HepG2 (cell line): ENCODE measurements around the gene SPATA13. TPM values are rescaled to one million over a fixed set of nuclear protein-coding genes. Genes with fewer than 3 reads are reported as not detected.

Source experiments
- ATRX ChIP-seq: sonication (generic); formaldehyde crosslinking; IDR thresholded peaks from 2 replicates; pipeline ENCODE4 v1.4.0; 2020; ENCODE audit warnings: missing genetic modification reagents, borderline replicate concordance
- HDAC1 ChIP-seq: sonication (generic); formaldehyde crosslinking; IDR thresholded peaks from 2 replicates; pipeline ENCODE4 v1.5.1; 2020; ENCODE audit warnings: mild to moderate bottlenecking, missing genetic modification reagents
- HIVEP1 ChIP-seq: sonication (generic); formaldehyde crosslinking; IDR thresholded peaks from 2 replicates; pipeline ENCODE4 v1.4.0; 2020; ENCODE audit warnings: mild to moderate bottlenecking, missing genetic modification reagents
- HOMEZ ChIP-seq: IDR thresholded peaks from 2 replicates; pipeline ENCODE4 v1.6.1; 2016; ENCODE audit warnings: low read depth
- MAFK ChIP-seq, 2 experiments: IDR thresholded peaks in 1 of 2; conservative IDR thresholded peaks in 1 of 2; 2 replicates each; pipeline ENCODE4 v1.6.1; 2011; ENCODE audit warnings: improper control_type of control experiment in 2 of 2, low read length in 2 of 2
- NFIB ChIP-seq: sonication (generic); formaldehyde crosslinking; IDR thresholded peaks from 2 replicates; pipeline ENCODE4 v1.9.0; 2021; ENCODE audit warnings: missing genetic modification reagents, mild to moderate bottlenecking, borderline replicate concordance
- NPAS2 ChIP-seq: sonication (generic); formaldehyde crosslinking; IDR thresholded peaks from 2 replicates; pipeline ENCODE4 v1.8.0; 2022; ENCODE audit warnings: mild to moderate bottlenecking, missing genetic modification reagents, borderline replicate concordance
- NR2C2 ChIP-seq: sonication (generic); formaldehyde crosslinking; IDR thresholded peaks from 2 replicates; pipeline ENCODE4 v1.4.0; 2020; ENCODE audit warnings: missing genetic modification reagents, mild to moderate bottlenecking, moderate library complexity, borderline replicate concordance
- PBX2 ChIP-seq: IDR thresholded peaks from 2 replicates; pipeline ENCODE4 v1.6.1; 2016; ENCODE audit warnings: control low read depth
- RBAK ChIP-seq: sonication (generic); formaldehyde crosslinking; IDR thresholded peaks from 2 replicates; pipeline ENCODE4 v1.5.1; 2020; ENCODE audit warnings: mild to moderate bottlenecking, missing genetic modification reagents
- RBM39 ChIP-seq: fragments of 200-400 bp; formaldehyde crosslinking; IDR thresholded peaks from one replicate; pipeline ENCODE4 v1.6.1; 2018; ENCODE audit warnings: antibody characterized with exemption, mild to moderate bottlenecking, low read depth, low read length; ENCODE audit not compliant: poor library complexity, severe bottlenecking
- SMAD3 ChIP-seq: sonication (generic); formaldehyde crosslinking; IDR thresholded peaks from 2 replicates; pipeline ENCODE4 v1.4.0; 2020; ENCODE audit warnings: missing genetic modification reagents
- SNAPC4 ChIP-seq: sonication (generic); formaldehyde crosslinking; IDR thresholded peaks from 2 replicates; pipeline ENCODE4 v1.4.0; 2020; ENCODE audit warnings: mild to moderate bottlenecking, missing genetic modification reagents
- SP2 ChIP-seq: sonication (generic); formaldehyde crosslinking; IDR thresholded peaks from 2 replicates; pipeline ENCODE4 v1.5.1; 2020; ENCODE audit warnings: mild to moderate bottlenecking, missing genetic modification reagents
- TEAD3 ChIP-seq: optimal IDR thresholded peaks from 2 replicates; pipeline ENCODE3; 2016; ENCODE audit warnings: borderline replicate concordance
- ZFY ChIP-seq: sonication (generic); formaldehyde crosslinking; IDR thresholded peaks from 2 replicates; pipeline ENCODE4 v1.4.0; 2020; ENCODE audit warnings: missing genetic modification reagents
- ZNF441 ChIP-seq: sonication (generic); formaldehyde crosslinking; IDR thresholded peaks from 2 replicates; pipeline ENCODE4 v1.7.0; 2021; ENCODE audit warnings: missing genetic modification reagents, borderline replicate concordance
- ZNF564 ChIP-seq: sonication (generic); formaldehyde crosslinking; IDR thresholded peaks from 2 replicates; pipeline ENCODE4 v1.8.1; 2023; ENCODE audit warnings: mild to moderate bottlenecking, missing genetic modification reagents
- ZNF850 ChIP-seq: sonication (generic); formaldehyde crosslinking; conservative IDR thresholded peaks from 2 replicates; pipeline ENCODE4 v1.9.0; 2021; ENCODE audit warnings: mild to moderate bottlenecking, missing genetic modification reagents
- polyA plus RNA-seq, 8 experiments: library from polyadenylated mRNA; depleted of rRNA in 3 of 8; stranded (reverse) in 7 of 8; unstranded in 1 of 8; fragments of >200 nt; fragmentation: Illumina TruSeq in 4 of 8; extraction: Trizol in 4 of 8; gene quantifications; 2 replicates each; pipeline versions ENCODE4 v1.2.1 to v1.2.3, GENCODE V29; 2011 to 2016; ENCODE audit warnings: low read depth in 4 of 8, missing spikeins in 1 of 8, mixed read lengths in 1 of 8; ENCODE audit not compliant: insufficient read depth in 1 of 8
- total RNA-seq, 5 experiments: library from RNA; depleted of rRNA; stranded (reverse); fragments of >200 nt; fragmentation: Illumina TruSeq; extraction: Trizol; gene quantifications; 2 replicates each; pipeline ENCODE4 v1.2.3, GENCODE V29; 2016; ENCODE audit warnings: low read depth in 1 of 5
- TF ChIP-seq, protein P1 (sequence below): sonication (generic); formaldehyde crosslinking; conservative IDR thresholded peaks from 2 replicates; pipeline ENCODE4 v1.8.0; 2022; ENCODE audit warnings: missing genetic modification reagents

Gene SPATA13
- total and polyA plus RNA-seq, 2 of the 13 experiments (the other 11 are each of a cell fraction or from before 2014, with no cell fraction given) = 11.3 to 14.2 TPM

- TF ChIP-seq PBX2 (CRISPR knock-in tag) (no peak), HOMEZ (CRISPR knock-in tag) (no peak), SMAD3 (CRISPR knock-in tag) (no peak), SP2 (CRISPR knock-in tag) (no peak), RBM39 (no peak), NR2C2 (0 out of 2 replicates have a peak, but pooled peaks have one; percentile 32), ZNF850 (no peak), ZNF441 (CRISPR knock-in tag) (0 out of 2 replicates have a peak, but pooled peaks have one; percentile 25), HIVEP1 (peak; percentile 65; the same call in 1 of the 2 replicates), ATRX (no peak), HDAC1 (CRISPR knock-in tag) (peak; percentile 23; the same call in 1 of the 2 replicates), SNAPC4 (CRISPR knock-in tag) (peak; percentile 56; the same call in 1 of the 2 replicates), ZNF564 (CRISPR knock-in tag) (no peak), TEAD3 (CRISPR knock-in tag) (no peak), ZFY (CRISPR knock-in tag) (peak; percentile 40), NFIB (CRISPR knock-in tag) (peak; percentile 48; the same call in 1 of the 2 replicates), NPAS2 (no peak), MAFK (conservative IDR thresholded peaks at IDR 0.05 in 1 of 2, IDR thresholded peaks at IDR 0.05 in 1 of 2; ENCODE audit: low read length in 2 of 2) (no peak), RBAK (CRISPR knock-in tag) (no peak)
- TF ChIP-seq, protein P1, sequence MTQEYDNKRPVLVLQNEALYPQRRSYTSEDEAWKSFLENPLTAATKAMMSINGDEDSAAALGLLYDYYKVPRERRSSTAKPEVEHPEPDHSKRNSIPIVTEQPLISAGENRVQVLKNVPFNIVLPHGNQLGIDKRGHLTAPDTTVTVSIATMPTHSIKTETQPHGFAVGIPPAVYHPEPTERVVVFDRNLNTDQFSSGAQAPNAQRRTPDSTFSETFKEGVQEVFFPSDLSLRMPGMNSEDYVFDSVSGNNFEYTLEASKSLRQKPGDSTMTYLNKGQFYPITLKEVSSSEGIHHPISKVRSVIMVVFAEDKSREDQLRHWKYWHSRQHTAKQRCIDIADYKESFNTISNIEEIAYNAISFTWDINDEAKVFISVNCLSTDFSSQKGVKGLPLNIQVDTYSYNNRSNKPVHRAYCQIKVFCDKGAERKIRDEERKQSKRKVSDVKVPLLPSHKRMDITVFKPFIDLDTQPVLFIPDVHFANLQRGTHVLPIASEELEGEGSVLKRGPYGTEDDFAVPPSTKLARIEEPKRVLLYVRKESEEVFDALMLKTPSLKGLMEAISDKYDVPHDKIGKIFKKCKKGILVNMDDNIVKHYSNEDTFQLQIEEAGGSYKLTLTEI = no peak
Measured at GRCh38 chr13:24161010-24161775, 673 bp downstream of the SPATA13 start (continued).
